Subcutaneous abdominal adipose tissue (tissue), 5 donors: ENCODE measurements around the gene FTCDNL1.
A peak's percentile ranks its signal among the peaks of the same experiment; 100 is the strongest.

Experiments
- H3K27ac ChIP-seq: one replicate; pipeline ENCODE4 v1.7.0; 2013; ENCODE audit warnings: low read depth, mild to moderate bottlenecking, inconsistent platforms, low read length, moderate library complexity
- H3K27me3 ChIP-seq, 5 donors: one replicate each; pipeline ENCODE4 v1.7.0; 2013; ENCODE audit warnings: low read length in 5 of 5, inconsistent platforms in 1 of 5; ENCODE audit not compliant: control insufficient read depth in 5 of 5, insufficient read depth in 4 of 5
- H3K36me3 ChIP-seq, 5 donors: one replicate each; pipeline ENCODE4 v1.7.0; 2013; ENCODE audit warnings: low read length in 5 of 5; ENCODE audit not compliant: control insufficient read depth in 5 of 5, insufficient read depth in 5 of 5
- H3K4me1 ChIP-seq, 5 donors: one replicate each; pipeline ENCODE4 v1.7.0; 2013; ENCODE audit warnings: low read length in 5 of 5, mild to moderate bottlenecking in 3 of 5, moderate library complexity in 1 of 5; ENCODE audit not compliant: control insufficient read depth in 5 of 5, insufficient read depth in 5 of 5
- H3K4me3 ChIP-seq, 5 donors: one replicate each; pipeline ENCODE4 v1.7.0; 2013; ENCODE audit warnings: low read length in 5 of 5, low read depth in 1 of 5
- H3K9ac ChIP-seq, 5 donors: one replicate each; pipeline ENCODE4 v1.7.0; 2013; ENCODE audit warnings: low read length in 5 of 5, mild to moderate bottlenecking in 4 of 5, moderate library complexity in 3 of 5
- H3K9me3 ChIP-seq, 5 donors: one replicate each; pipeline ENCODE4 v1.7.0; 2013; ENCODE audit warnings: low read length in 5 of 5; ENCODE audit not compliant: control insufficient read depth in 5 of 5
- donor health status: healthy.
- donor health status: healthy.
- donor health status: healthy.
- donor health status: healthy.
- donor health status: healthy.

The FTCDNL1 gene

DNA sequence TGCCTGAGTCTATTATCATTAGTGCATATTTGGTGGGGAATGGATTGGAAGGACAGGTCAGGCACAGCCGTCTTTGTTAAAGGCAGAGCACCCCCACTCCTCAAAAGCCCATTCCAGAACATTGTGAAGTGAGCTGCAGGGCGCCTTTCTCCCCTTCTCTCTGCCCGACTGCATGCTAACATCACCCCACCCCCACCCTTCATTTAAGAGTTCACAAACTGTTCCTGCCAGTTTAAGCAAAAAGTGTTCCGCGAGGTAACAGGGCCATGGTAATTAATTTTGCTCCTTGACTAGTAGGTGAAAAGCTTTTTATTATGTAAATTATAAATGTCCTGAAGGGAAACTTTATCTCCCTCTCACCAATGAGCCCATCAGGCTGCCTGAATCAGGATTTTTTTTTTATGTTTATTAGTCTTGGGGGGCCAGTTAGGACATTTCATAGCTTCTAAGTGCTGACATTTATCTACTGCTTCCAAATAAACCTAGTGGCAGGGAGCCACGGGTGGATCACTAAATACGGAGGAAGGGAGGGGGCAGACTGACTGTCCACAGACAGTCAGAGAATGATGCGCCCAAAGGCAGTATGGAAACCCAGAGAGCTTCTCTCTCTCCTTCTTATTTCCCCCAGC, 99.4 kb downstream of the FTCDNL1 start:
- Histone ChIP-seq H3K4me3 (no peak overlapping the region), H3K4me1 (peaks cover 0 to 3% (median 0%) of the 10 kb centered on the region in 5 donors), H3K36me3 (no peaks in the 10 kb centered on the region), H3K9me3 (no peaks in the 10 kb centered on the region), H3K27ac (no peak overlapping the region), H3K9ac (no peak overlapping the region), H3K27me3 (no peaks in the 10 kb centered on the region)

DNA sequence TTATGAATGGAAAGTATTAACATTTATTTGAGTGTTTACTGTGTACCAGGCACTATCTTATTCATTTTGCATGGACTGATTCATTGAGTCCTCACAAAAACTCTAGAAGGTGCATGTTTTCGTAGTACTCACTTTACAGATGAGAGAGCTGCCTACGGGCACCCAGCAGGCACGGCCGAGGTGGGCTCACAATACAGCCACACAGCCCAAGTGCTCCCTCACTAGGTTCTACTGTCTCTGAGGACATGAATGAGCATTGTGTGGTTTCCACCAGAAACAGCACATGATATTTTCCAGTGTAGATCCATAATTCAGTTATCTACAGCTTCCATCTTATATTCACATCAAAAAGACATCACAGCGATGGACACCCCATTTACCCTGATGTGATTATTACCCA, 101.4 kb downstream of the FTCDNL1 start:
- Histone ChIP-seq H3K36me3 (no peaks in the 10 kb centered on the region), H3K27ac (no peak overlapping the region), H3K27me3 (no peaks in the 10 kb centered on the region), H3K9ac (no peak overlapping the region), H3K4me3 (no peak overlapping the region), H3K9me3 (no peaks in the 10 kb centered on the region), H3K4me1 (peaks cover 0 to 5% (median 0%) of the 10 kb centered on the region in 5 donors)

DNA sequence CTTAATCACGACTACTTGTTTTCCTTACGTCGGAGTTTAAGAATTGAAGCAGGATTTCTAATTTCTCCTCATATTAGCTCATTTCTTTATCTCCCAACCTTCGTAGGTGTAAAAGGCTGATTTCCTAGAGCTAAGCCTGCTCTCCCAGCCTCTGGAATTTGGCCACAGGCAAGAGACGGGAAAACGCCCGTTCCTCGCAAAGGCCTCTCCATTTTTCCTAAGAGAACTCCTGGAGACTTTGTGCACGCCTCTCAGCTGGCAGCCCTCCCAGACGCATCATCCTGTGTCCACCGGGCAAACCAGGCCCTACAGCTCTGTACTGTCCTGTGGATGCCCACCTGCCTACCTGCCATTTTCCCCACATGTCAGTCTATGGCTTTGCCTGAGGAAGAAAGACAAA, 106.3 kb downstream of the FTCDNL1 start:
- peaks cover 0 to 13% (median 6%) of the 10 kb centered on the region in 5 donors for H3K4me1 ChIP-seq
- no peaks in the 10 kb centered on the region for H3K27me3 ChIP-seq
- peak overlapping the region in 1 of 5 donors; percentile 24 for H3K9ac ChIP-seq
- H3K36me3 ChIP-seq: no peaks in the 10 kb centered on the region
- H3K9me3 ChIP-seq: no peaks in the 10 kb centered on the region
- H3K27ac ChIP-seq: no peak overlapping the region
- peak overlapping the region in 1 of 5 donors; percentile 32 for H3K4me3 ChIP-seq

- Histone ChIP-seq H3K27ac (no peak overlapping the region), H3K27me3 (no peaks in the 10 kb centered on the region), H3K9ac (no peak overlapping the region), H3K36me3 (no peaks in the 10 kb centered on the region), H3K9me3 (no peaks in the 10 kb centered on the region), H3K4me1 (peaks cover 0 to 18% (median 10%) of the 10 kb centered on the region in 5 donors), H3K4me3 (peak overlapping the region in 1 of 5 donors; percentile 32)
Observed at GRCh38 chr2:199744260-199744659, 106.7 kb downstream of the FTCDNL1 start.

GRCh38 chr2:199743415-199744120, 107.4 kb downstream of the FTCDNL1 start:
- Histone ChIP-seq H3K4me3 (no peak overlapping the region), H3K27me3 (no peaks in the 10 kb centered on the region), H3K27ac (no peak overlapping the region), H3K4me1 (peaks cover 0 to 25% (median 16%) of the 10 kb centered on the region in 5 donors), H3K36me3 (no peaks in the 10 kb centered on the region), H3K9ac (no peak overlapping the region), H3K9me3 (no peaks in the 10 kb centered on the region)

DNA sequence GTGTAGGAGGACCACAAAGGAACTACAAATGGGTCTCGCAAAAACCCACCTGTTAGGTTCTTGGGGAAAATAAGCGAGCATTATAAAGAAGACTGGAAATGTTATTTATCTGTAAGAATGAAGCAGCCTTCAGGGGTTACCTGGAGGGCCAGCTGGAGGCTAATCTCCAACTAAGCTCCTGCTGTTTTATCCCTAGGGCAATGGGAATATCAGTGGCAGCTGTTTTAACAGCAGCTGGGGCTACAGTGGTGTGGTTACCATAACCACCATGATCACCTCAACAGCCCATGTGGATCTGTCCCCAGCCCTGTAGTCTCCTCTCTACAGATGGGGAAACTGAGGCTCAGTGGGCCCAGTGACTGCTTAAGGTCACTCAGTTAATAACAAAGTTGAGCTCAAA, 108.1 kb downstream of the FTCDNL1 start:
- H3K4me1 ChIP-seq: peaks cover 0 to 28% (median 20%) of the 10 kb centered on the region in 5 donors
- no peak overlapping the region for H3K27ac ChIP-seq
- H3K4me3 ChIP-seq: no peak overlapping the region
- H3K9ac ChIP-seq: no peak overlapping the region
- H3K36me3 ChIP-seq: no peaks in the 10 kb centered on the region
- H3K9me3 ChIP-seq: no peaks in the 10 kb centered on the region
- H3K27me3 ChIP-seq: no peaks in the 10 kb centered on the region

DNA sequence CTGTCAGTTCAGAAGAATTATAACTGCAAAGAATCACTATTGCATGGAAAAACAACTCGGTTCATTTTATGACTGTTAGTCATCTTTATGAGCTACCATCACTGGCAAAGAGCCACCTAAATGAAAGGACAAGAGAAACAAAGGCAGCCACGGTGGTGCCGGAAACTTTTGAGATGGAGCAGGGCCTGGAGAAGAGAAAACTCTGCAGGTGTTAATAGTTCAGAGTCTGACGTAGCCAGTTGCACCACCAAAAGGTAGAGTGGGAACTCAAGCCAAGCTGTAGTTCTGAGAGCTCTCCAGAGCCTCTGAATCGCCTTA, 110.9 kb downstream of the FTCDNL1 start:
- Histone ChIP-seq H3K4me1 (peaks cover 0 to 28% (median 20%) of the 10 kb centered on the region in 5 donors), H3K36me3 (no peaks in the 10 kb centered on the region), H3K9me3 (no peaks in the 10 kb centered on the region), H3K4me3 (peak overlapping the region in 1 of 5 donors; percentile 2), H3K27me3 (no peaks in the 10 kb centered on the region), H3K9ac (no peak overlapping the region), H3K27ac (no peak overlapping the region)

DNA sequence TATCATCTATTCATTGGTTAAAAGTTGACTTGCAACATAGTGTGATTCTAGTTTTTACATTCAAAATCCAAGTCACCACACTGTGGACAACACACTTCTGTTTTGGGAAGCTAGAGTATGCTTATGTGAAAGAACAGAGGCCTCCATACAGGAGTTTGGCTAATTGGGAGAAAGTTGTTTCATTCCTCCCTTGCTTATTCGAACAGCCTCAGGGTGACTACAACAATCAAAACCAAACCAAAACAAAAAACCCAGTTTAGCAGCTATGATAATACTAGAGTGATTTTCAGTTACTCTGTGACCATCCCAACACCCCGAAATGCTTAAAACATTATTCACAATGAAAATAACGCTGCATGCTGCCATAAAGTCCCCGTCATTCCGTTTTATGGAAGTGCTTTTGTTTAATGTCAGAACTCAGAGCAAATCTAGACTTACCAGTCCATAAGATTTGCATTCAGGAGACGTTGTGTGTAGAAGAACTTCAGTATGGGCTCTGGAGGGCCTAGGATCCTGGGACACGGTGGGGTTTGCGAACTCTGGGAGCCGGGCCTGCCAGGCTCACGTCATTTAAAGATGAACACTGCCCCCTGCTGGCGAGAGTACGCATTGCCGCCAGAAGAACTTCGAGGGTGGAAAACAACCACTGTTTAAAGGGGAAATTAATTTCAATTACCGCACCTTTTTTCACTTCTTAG, 111.4 kb downstream of the FTCDNL1 start:
- Histone ChIP-seq H3K36me3 (no peaks in the 10 kb centered on the region), H3K4me3 (peak overlapping the region in 3 of 5 donors; percentile 2 to 49 (median 14))

GRCh38 chr2:199738727-199739412, 112.1 kb downstream of the FTCDNL1 start:
- Histone ChIP-seq H3K4me3 (no peak overlapping the region), H3K9ac (no peak overlapping the region), H3K9me3 (no peaks in the 10 kb centered on the region), H3K4me1 (peaks cover 0 to 21% (median 20%) of the 10 kb centered on the region in 5 donors), H3K27ac (peak overlapping the region; percentile 52), H3K36me3 (no peaks in the 10 kb centered on the region), H3K27me3 (no peaks in the 10 kb centered on the region)

More for the DNA sequence above, 111.4 kb downstream of the FTCDNL1 start:
- Histone ChIP-seq H3K4me1 (peaks cover 0 to 23% (median 20%) of the 10 kb centered on the region in 5 donors), H3K27me3 (no peaks in the 10 kb centered on the region), H3K9me3 (no peaks in the 10 kb centered on the region), H3K9ac (peak overlapping the region in 2 of 5 donors; percentile 16 to 44), H3K27ac (peak overlapping the region; percentile 52)
